ENCODE data around the gene PHAF1. TPM values are rescaled to one million over a fixed set of nuclear protein-coding genes. Genes with fewer than 3 reads are reported as not detected.

PHAF1 gene
- total RNA-seq, 4 donors from 2014 or later = 14.2 to 22.5 (median 19.3) TPM

DNA sequence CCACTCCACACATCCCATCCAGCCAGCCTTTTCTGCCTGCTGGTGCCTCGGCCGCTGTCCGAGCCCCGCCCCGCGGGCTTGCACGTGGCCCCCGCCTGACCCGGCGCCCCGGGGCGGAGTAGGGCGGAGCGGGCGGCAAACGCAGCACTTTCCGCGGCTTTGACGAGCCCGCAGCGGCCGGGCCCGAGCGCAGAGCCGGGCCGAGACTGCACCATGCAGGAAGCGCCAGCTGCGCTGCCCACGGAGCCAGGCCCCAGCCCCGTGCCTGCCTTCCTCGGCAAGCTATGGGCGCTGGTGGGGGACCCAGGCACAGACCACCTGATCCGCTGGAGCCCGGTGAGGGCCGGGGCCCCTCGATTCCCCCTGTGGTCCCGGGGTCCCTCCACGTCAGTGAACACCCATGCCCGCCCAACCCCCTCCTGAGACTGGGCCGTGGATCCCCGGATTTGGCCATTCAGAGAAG lies 54.9 kb downstream of the PHAF1 start, which contains the start of gene HSF4:
TSS of gene HSF4 (plus strand) at position 147 of the 463 bp plus-strand sequence. CDS start at position 214, 67 bp downstream.
- peaks cover 0 to 12% (median 0%) of the 10 kb centered on the region in 3 donors for H3K36me3 ChIP-seq
- TF ChIP-seq CTCF (IDR thresholded peaks at IDR 0.05) = peak in 1 of 6 experiments; percentile 3
- TF ChIP-seq POLR2A (IDR thresholded peaks at IDR 0.05) = peak in 2 of 4 donors; percentile 57 to 67
- peak within 1 kb of the TSS; percentile 15 to 63 (median 46) for H3K4me3 ChIP-seq
- no peaks in the 10 kb centered on the region for H3K9me3 ChIP-seq
- no CpG with 5 or more reads among the region's 41 CpGs for WGBS, 2 donors
- intact Hi-C loops (cut with DNase I) = no loop called here
- H3K4me1 ChIP-seq = peaks cover 34 to 76% (median 52%) of the 10 kb centered on the region in 3 donors
- peaks cover 0 to 49% (median 0%) of the 10 kb centered on the region in 4 donors for H3K27me3 ChIP-seq
- H3K27ac ChIP-seq = peak within 1 kb of the TSS; percentile 60 to 87 (median 80)
- DNase-seq = no peak

DNA sequence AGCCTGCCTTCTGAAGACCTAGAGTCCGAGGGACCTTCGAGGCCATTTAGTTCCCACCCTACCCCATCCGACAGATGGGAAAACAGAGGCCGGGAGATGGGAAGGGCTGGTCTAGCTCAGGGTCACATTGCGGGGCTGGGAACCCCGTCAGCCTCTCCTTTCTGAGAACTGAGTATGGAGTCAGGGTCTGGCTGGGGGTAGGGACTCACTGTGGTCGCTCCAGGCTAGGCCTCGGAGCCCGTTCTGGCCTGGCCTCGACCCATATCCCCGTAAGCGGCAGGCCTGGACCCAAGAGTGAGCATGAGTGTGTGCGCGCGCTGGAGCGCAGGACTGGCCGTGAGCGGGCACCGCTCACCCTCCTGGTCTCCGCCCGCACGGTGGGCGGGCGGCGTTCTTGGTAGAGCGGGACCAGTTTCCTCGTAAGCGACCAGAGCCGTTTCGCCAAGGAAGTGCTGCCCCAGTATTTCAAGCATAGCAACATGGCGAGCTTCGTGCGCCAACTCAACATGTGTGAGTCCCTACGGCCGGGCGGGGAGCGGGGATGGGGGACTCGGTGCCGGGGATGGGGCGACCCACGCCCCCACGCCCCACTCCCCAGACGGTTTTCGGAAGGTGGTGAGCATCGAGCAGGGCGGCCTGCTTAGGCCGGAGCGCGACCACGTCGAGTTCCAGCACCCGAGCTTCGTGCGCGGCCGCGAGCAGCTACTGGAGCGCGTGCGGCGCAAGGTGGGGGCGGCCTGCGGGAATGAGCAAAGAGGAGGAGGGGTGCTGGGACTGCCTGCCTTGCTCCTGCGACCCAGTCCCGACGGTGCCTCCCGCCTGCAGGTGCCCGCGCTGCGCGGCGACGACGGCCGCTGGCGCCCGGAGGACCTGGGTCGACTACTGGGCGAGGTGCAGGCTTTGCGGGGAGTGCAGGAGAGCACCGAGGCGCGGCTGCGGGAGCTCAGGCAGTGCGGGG lies 55.7 kb downstream of the PHAF1 start:
- Histone ChIP-seq H3K27ac (peak overlapping the region; percentile 60 to 87 (median 80)), H3K36me3 (peaks cover 0 to 12% (median 0%) of the 10 kb centered on the region in 3 donors), H3K27me3 (peaks cover 0 to 50% (median 0%) of the 10 kb centered on the region in 4 donors), H3K4me1 (peaks cover 40 to 79% (median 58%) of the 10 kb centered on the region in 3 donors), H3K4me3 (peak overlapping the region in 3 of 4 donors; percentile 43 to 63 (median 48)), H3K9me3 (no peaks in the 10 kb centered on the region)
- WGBS, 2 donors = 36 to 39% methylated on average over 4 to 6 of the region's 85 CpGs
- TF ChIP-seq CTCF (IDR thresholded peaks at IDR 0.05) = no peak
- TF ChIP-seq POLR2A (IDR thresholded peaks at IDR 0.05) = no peak
- intact Hi-C loops (cut with DNase I) = no loop called here
- no peak for DNase-seq

DNA sequence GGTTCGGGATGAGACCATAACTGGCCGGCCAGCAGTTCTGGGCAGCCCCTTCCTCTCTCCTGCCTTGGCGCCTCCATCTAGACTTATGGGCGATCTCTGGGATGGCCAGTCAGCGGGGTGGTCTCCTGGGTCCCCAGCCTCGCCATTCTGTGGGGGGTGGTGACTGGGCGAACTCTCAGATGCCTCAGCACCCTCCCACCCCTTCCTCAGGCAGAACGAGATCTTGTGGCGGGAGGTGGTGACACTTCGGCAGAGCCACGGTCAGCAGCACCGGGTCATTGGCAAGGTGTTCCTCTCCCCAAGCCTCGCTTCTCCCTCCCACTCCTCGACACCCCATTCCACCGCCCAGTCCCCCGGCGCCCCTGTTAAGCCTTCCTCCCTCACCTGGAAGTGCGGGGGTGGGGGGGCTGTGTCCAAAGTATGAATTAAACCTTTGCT lies 56.4 kb downstream of the PHAF1 start:
- H3K27me3 ChIP-seq = peaks cover 0 to 53% (median 0%) of the 10 kb centered on the region in 4 donors
- peaks cover 45 to 79% (median 62%) of the 10 kb centered on the region in 3 donors for H3K4me1 ChIP-seq
- intact Hi-C loops (cut with DNase I) = no loop called here

DNA sequence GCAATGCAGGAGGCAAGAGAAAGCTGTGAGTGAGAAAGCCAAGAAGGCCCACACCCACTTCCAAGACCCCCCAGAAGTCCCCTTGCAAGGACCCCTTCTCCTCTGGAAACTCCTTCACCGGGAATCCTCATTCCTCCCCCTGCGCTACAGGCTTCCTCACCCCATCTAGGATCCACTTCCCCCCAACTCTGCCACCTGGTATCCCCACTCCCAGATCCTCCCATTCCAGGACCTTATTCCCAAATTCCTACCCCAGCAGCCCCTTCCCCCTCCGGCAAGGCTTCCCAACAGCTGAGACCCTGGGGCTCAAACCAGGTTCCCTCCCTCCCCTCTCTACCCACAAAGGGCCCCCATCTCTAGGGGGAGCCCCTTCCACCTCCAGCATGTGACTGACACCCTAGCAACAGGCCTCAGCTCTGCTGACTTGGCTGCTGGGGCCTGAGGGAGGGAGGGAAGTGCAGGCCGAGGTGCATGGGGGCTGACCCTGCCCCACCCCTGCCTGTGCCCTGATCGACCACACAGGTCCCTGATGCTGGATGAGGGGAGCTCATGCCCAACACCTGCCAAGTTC lies 56.9 kb downstream of the PHAF1 start:
- peaks cover 44 to 79% (median 62%) of the 10 kb centered on the region in 3 donors for H3K4me1 ChIP-seq
- H3K27me3 ChIP-seq = peaks cover 0 to 47% (median 0%) of the 10 kb centered on the region in 4 donors
- H3K27ac ChIP-seq = peak overlapping the region in 1 of 4 donors; percentile 9
- no peak for DNase-seq
- WGBS, 2 donors = 65 to 87% methylated on average over 4 to 5 of the region's 5 CpGs
- H3K9me3 ChIP-seq = no peaks in the 10 kb centered on the region
- no peak for TF ChIP-seq POLR2A (IDR thresholded peaks at IDR 0.05)
- no peak for TF ChIP-seq CTCF (IDR thresholded peaks at IDR 0.05)
- no peak overlapping the region for H3K4me3 ChIP-seq
- intact Hi-C loops (cut with DNase I) = no loop called here
- H3K36me3 ChIP-seq = peaks cover 0 to 12% (median 0%) of the 10 kb centered on the region in 3 donors

More for the DNA sequence above, 56.4 kb downstream of the PHAF1 start:
- Histone ChIP-seq H3K36me3 (peaks cover 0 to 12% (median 0%) of the 10 kb centered on the region in 3 donors), H3K4me3 (no peak overlapping the region), H3K27ac (peak overlapping the region in 1 of 4 donors; percentile 82), H3K9me3 (no peaks in the 10 kb centered on the region)
- TF ChIP-seq CTCF (IDR thresholded peaks at IDR 0.05) (no peak), POLR2A (IDR thresholded peaks at IDR 0.05) (no peak)
- 60 to 90% methylated on average over 2 to 8 of the region's 18 CpGs for WGBS, 2 donors
- DNase-seq = no peak

All from esophagus squamous epithelium (tissue), 5 donors.